DLD1 (cell line): ENCODE measurements around the gene ZNF710.

Source experiments
- in situ Hi-C: cut with HindIII; loops from 2 replicates; pipeline ENCODE4 v1.10.0; 2017; ENCODE audit warnings: low sequenced_read_pairs

Gene ZNF710

DNA sequence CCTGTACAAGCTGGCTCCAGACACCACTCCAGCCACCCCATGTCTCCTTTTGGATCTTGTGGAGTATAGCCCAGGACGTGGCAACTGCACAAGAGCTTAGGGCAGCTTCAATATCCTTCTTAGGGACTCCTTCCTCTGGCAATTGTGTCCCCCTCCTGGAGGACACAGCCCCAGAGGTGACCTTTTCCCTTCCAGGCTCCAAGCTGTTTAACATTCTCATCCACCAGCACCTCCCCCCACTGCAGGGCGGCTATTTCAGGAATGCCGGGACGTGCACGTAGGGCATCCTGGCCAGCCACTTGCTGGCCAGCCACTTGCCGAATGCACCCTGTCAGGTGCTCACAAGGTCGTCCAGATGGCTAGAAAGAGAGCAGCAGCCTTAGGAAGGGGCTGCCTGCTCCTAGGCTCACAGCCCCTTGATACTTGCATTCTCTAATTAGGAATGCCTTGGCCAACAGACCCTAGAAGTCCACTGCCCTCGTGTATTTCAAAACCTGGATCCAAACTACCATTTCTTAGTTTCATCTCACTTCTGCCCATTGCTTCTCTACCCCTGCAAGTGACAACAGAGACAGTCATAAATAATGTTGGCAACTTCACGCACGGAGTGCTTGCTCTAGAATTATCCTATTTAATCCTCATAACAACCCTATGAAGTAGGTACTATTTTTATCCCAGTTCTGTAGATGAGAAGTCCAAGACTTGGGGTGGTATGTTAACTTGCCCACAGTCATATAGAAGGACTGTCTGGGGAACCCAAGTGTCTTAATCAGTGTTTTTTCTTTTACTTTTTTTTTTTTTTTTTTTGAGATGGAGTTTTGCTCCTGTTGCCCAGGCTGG lies 125.7 kb downstream of the ZNF710 start:
- in situ Hi-C loops: no loop called here

GRCh38 chr15:90130291-90130690 lies 129.2 kb downstream of the ZNF710 start:
- in situ Hi-C loops: no loop called here
